ENCODE results near the gene UIMC1. TPM values are rescaled to one million over a fixed set of nuclear protein-coding genes. Genes with fewer than 3 reads are reported as not detected.

Gene UIMC1
- total RNA-seq, 1 experiment from 2014 or later = 46.8 TPM

DNA sequence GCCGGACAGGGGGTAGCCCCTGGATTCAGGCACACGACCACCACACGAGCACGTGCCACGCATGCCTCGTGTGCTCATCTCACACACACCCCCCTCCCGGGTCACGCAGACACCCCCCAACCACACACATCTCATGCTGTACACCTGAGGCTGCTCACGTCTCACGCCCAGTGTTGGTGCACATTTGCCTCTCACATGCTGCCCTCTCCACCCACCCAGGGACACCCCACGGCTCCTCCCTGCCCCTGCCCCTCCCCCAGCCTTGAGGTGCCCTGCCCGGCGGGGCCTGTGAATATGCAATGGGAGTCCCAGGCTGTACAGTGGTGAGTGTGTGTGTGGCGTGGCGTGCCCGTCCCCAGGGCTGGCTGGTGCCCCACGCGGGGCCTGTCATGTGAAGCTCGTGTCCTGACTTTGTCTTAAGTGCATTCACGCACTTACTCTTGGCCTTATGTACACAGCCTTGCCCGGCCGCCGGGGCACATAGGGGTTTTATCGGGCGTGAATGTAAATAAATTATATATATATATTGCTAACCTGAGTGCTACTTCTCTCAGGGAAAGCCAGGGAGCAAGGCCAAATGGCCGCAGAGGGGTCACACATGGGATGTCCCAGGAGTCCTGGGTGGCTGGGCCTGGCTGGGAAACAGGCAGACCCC lies 126.1 kb downstream of the UIMC1 start:
- H3K27ac ChIP-seq (ENCODE audit: low read depth, low read length, poor library complexity, severe bottlenecking) = no peak overlapping the region
- ChIA-PET POLR2A (ENCODE audit: low non-redundant PET) (no interaction called here), CTCF (interaction anchor here (1.3 kb wide), 1 partner anchor 220 kb away, joined by 4 read pairs; no protein-coding TSS in a partner anchor)
- no TSS peak for BruUV-seq (replicated peaks)
- no peak for TF ChIP-seq EZH2 (IDR thresholded peaks at IDR 0.05; ENCODE audit: borderline replicate concordance, low read depth, low read length, poor library complexity, severe bottlenecking)
- TF ChIP-seq, protein P1, sequence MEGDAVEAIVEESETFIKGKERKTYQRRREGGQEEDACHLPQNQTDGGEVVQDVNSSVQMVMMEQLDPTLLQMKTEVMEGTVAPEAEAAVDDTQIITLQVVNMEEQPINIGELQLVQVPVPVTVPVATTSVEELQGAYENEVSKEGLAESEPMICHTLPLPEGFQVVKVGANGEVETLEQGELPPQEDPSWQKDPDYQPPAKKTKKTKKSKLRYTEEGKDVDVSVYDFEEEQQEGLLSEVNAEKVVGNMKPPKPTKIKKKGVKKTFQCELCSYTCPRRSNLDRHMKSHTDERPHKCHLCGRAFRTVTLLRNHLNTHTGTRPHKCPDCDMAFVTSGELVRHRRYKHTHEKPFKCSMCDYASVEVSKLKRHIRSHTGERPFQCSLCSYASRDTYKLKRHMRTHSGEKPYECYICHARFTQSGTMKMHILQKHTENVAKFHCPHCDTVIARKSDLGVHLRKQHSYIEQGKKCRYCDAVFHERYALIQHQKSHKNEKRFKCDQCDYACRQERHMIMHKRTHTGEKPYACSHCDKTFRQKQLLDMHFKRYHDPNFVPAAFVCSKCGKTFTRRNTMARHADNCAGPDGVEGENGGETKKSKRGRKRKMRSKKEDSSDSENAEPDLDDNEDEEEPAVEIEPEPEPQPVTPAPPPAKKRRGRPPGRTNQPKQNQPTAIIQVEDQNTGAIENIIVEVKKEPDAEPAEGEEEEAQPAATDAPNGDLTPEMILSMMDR (conservative IDR thresholded peaks at IDR 0.05; ENCODE audit: low read depth, low read length) = no peak
- DNase-seq (ENCODE audit: low spot score) = no peak
- no peaks in the 10 kb centered on the region for H3K4me1 ChIP-seq (ENCODE audit: insufficient read depth, low read length, poor library complexity, severe bottlenecking)
- H3K27me3 ChIP-seq (replicated peaks; ENCODE audit: insufficient read depth, low read depth, low read length, poor library complexity) = no peaks in the 10 kb centered on the region
- H3K9me3 ChIP-seq (ENCODE audit: low read depth, low read length, poor library complexity, severe bottlenecking) = no peaks in the 10 kb centered on the region
- H3K4me3 ChIP-seq (ENCODE audit: low read depth, low read length, poor library complexity, severe bottlenecking) = no peak overlapping the region
- intact Hi-C loops (cut with micrococcal nuclease; ENCODE audit: unreplicated experiment) = no loop called here
- no peaks in the 10 kb centered on the region for H3K36me3 ChIP-seq (ENCODE audit: insufficient read depth, low read length, poor library complexity, severe bottlenecking)

DNA sequence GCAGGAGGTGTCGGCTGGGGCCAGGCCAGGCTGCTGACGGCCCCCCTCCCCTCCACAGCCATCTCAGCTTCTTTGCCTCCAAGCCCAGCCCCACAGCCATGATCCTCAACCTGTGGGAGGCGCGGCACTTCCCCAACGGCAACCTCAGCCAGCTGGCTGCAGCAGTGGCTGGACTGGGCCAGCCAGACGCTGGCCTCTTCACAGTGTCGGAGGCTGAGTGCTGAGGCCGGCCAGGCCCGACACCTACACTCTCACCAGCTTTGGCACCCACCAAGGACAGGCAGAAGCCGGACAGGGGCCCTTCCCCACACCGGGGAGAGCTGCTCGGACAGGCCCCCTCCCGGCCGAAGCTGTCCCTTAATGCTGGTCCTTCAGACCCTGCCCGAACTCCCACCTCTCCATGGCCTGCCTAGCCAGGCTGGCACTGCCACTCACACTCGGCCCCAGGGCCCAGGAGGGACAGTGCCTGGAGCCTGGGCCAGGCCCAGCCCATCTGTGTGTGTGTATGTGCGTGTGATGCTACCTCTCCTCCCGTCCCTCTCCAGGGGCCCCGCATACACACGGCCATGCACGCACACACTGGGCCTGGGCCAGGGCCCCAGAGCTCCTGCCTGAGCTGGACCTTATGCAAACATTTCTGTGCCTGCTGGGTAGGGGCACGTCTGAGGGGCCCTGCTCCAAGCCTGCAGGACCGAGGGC lies 126.8 kb downstream of the UIMC1 start:
- no peaks in the 10 kb centered on the region for H3K36me3 ChIP-seq (ENCODE audit: insufficient read depth, low read length, poor library complexity, severe bottlenecking)
- TF ChIP-seq, protein P1 (conservative IDR thresholded peaks at IDR 0.05; ENCODE audit: low read depth, low read length) = no peak
- TF ChIP-seq EZH2 (IDR thresholded peaks at IDR 0.05; ENCODE audit: borderline replicate concordance, low read depth, low read length, poor library complexity, severe bottlenecking) = no peak
- intact Hi-C loops (cut with micrococcal nuclease; ENCODE audit: unreplicated experiment) = no loop called here
- H3K9me3 ChIP-seq (ENCODE audit: low read depth, low read length, poor library complexity, severe bottlenecking) = no peaks in the 10 kb centered on the region
- POLR2A ChIA-PET (ENCODE audit: low non-redundant PET) = no interaction called here
- no peak overlapping the region for H3K27ac ChIP-seq (ENCODE audit: low read depth, low read length, poor library complexity, severe bottlenecking)
- no TSS peak for BruUV-seq (replicated peaks)
- no peaks in the 10 kb centered on the region for H3K27me3 ChIP-seq (replicated peaks; ENCODE audit: insufficient read depth, low read depth, low read length, poor library complexity)
- CTCF ChIA-PET = interaction anchor here (1.3 kb wide), 1 partner anchor 219 kb away, joined by 4 read pairs; no protein-coding TSS in a partner anchor
- no peak for DNase-seq (ENCODE audit: low spot score)
- H3K4me3 ChIP-seq (ENCODE audit: low read depth, low read length, poor library complexity, severe bottlenecking) = no peak overlapping the region
- no peaks in the 10 kb centered on the region for H3K4me1 ChIP-seq (ENCODE audit: insufficient read depth, low read length, poor library complexity, severe bottlenecking)

DNA sequence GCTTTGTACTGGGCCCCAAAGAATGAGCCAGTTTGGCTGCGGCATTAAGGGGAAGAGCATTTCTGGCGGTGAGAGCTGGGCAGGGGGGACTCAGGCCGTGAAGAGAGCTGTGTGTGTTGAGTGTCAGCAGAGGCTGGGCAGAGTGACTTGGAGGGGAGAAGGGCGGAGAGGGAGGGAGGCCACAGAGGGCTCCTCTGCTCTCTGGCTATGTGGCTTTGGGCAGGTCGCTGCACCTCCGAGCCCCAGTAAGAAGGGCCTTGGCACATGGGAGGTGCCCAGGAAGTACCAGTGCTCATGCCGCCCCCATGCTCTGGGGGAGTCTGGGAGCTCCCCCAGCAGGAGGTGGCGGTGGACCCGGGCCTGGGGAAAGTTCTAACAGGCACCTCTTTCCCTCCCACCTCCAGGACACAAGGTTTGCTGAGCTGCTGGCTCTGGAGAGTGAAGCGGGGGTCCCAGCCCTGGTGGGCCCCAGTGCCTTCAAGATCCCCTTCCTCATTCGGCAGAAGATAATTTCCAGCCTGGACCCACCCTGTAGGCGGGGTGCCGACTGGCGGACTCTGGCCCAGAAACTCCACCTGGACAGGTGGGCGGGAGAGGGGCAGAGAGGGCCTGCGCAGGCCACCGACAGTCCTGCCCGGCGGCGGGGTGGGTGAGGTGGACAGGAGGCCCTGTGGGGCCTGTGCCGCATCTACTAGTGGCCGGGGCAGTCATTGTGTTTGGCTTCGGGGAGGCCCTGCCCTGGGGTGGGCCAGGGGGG lies 127.5 kb downstream of the UIMC1 start:
- ChIA-PET CTCF (no interaction called here), POLR2A (ENCODE audit: low non-redundant PET) (no interaction called here)
- H3K36me3 ChIP-seq (ENCODE audit: insufficient read depth, low read length, poor library complexity, severe bottlenecking) = no peaks in the 10 kb centered on the region
- no TSS peak for BruUV-seq (replicated peaks)
- H3K4me3 ChIP-seq (ENCODE audit: low read depth, low read length, poor library complexity, severe bottlenecking) = no peak overlapping the region
- no peaks in the 10 kb centered on the region for H3K27me3 ChIP-seq (replicated peaks; ENCODE audit: insufficient read depth, low read depth, low read length, poor library complexity)
- H3K9me3 ChIP-seq (ENCODE audit: low read depth, low read length, poor library complexity, severe bottlenecking) = no peaks in the 10 kb centered on the region
- TF ChIP-seq, protein P1 (conservative IDR thresholded peaks at IDR 0.05; ENCODE audit: low read depth, low read length) = no peak
- TF ChIP-seq EZH2 (IDR thresholded peaks at IDR 0.05; ENCODE audit: borderline replicate concordance, low read depth, low read length, poor library complexity, severe bottlenecking) = no peak
- no peaks in the 10 kb centered on the region for H3K4me1 ChIP-seq (ENCODE audit: insufficient read depth, low read length, poor library complexity, severe bottlenecking)
- no peak for DNase-seq (ENCODE audit: low spot score)
- H3K27ac ChIP-seq (ENCODE audit: low read depth, low read length, poor library complexity, severe bottlenecking) = no peak overlapping the region
- intact Hi-C loops (cut with micrococcal nuclease; ENCODE audit: unreplicated experiment) = no loop called here

Data from A673 (cell line).